Astrocyte (in vitro differentiated cells and primary cell): ENCODE measurements around the gene PLCG2. TPM values are rescaled to one million over a fixed set of nuclear protein-coding genes. Genes with fewer than 3 reads are reported as not detected.

Source experiments
- DNase-seq: peaks from one replicate; pipeline ENCODE4 v3.0.0-alpha.2; 2010; ENCODE audit warnings: low read depth
- FAIRE-seq: peaks from 2 replicates; lab custom pipeline; 2011; peaks lifted over from hg19 to GRCh38; lab: Jason Lieb, UNC
- H2AFZ ChIP-seq: 2 replicates; pipeline ENCODE4 v1.6.0; 2012; ENCODE audit warnings: low read depth, low read length, inconsistent platforms
- H3K27ac ChIP-seq: 2 replicates; pipeline ENCODE4 v1.5.1; 2011; ENCODE audit warnings: low read depth, low read length, inconsistent platforms
- H3K27me3 ChIP-seq: 2 replicates; pipeline ENCODE4 v1.6.0; 2011; ENCODE audit warnings: low read length, inconsistent platforms; ENCODE audit not compliant: insufficient read depth
- H3K36me3 ChIP-seq: 2 replicates; pipeline ENCODE4 v1.5.1; 2011; ENCODE audit warnings: low read length, inconsistent platforms; ENCODE audit not compliant: insufficient read depth
- H3K4me1 ChIP-seq: 2 replicates; pipeline ENCODE4 v1.5.1; 2011; ENCODE audit warnings: low read length, inconsistent platforms; ENCODE audit not compliant: insufficient read depth
- H3K4me2 ChIP-seq: 2 replicates; pipeline ENCODE4 v1.6.0; 2012; ENCODE audit warnings: low read length, inconsistent platforms
- H3K4me3 ChIP-seq: 2 replicates; pipeline ENCODE4 v1.5.1; 2011; ENCODE audit warnings: low read depth, mild to moderate bottlenecking, low read length, inconsistent platforms; ENCODE audit not compliant: insufficient read depth
- H3K79me2 ChIP-seq: 2 replicates; pipeline ENCODE4 v1.6.0; 2012; ENCODE audit warnings: mild to moderate bottlenecking, low read length, inconsistent platforms; ENCODE audit not compliant: insufficient read depth
- H3K9ac ChIP-seq: 2 replicates; pipeline ENCODE4 v1.6.0; 2012; ENCODE audit warnings: mild to moderate bottlenecking, low read length, inconsistent platforms
- H3K9me3 ChIP-seq: 2 replicates; pipeline ENCODE4 v1.5.1; 2012; ENCODE audit warnings: low read depth, mild to moderate bottlenecking, low read length, inconsistent platforms; ENCODE audit not compliant: insufficient read depth
- H4K20me1 ChIP-seq: 2 replicates; pipeline ENCODE4 v1.6.0; 2012; ENCODE audit warnings: low read length, inconsistent platforms; ENCODE audit not compliant: insufficient read depth
- H3K27ac Mint-ChIP-seq: one replicate; pipeline ENCODE4 v1.8.0; 2021; ENCODE audit warnings: mild to moderate bottlenecking, mixed read lengths; ENCODE audit not compliant: unreplicated experiment
- H3K27me3 Mint-ChIP-seq: one replicate; pipeline ENCODE4 v1.8.0; 2021; ENCODE audit warnings: low read depth, mixed read lengths; ENCODE audit not compliant: unreplicated experiment
- H3K36me3 Mint-ChIP-seq: one replicate; pipeline ENCODE4 v1.8.0; 2021; ENCODE audit warnings: low read depth, mixed read lengths; ENCODE audit not compliant: unreplicated experiment
- H3K4me1 Mint-ChIP-seq: one replicate; pipeline ENCODE4 v1.8.0; 2021; ENCODE audit warnings: low read depth, mixed read lengths; ENCODE audit not compliant: unreplicated experiment
- H3K4me3 Mint-ChIP-seq: one replicate; pipeline ENCODE4 v1.8.0; 2021; ENCODE audit warnings: mild to moderate bottlenecking, moderate library complexity, mixed read lengths; ENCODE audit not compliant: unreplicated experiment
- H3K9me3 Mint-ChIP-seq: one replicate; pipeline ENCODE4 v1.8.0; 2021; ENCODE audit warnings: mild to moderate bottlenecking, mixed read lengths; ENCODE audit not compliant: unreplicated experiment
- EZH2 ChIP-seq: IDR thresholded peaks from 2 replicates; pipeline ENCODE4 v1.6.1; 2012; ENCODE audit warnings: mild to moderate bottlenecking, low read length, inconsistent platforms; ENCODE audit not compliant: insufficient read depth
- total RNA-seq: library from RNA; stranded (reverse); gene quantifications from 2 replicates; pipeline ENCODE4 v1.2.1, GENCODE V29; 2021
- TF ChIP-seq, protein P1 (sequence below): IDR thresholded peaks from 2 replicates; pipeline ENCODE4 v1.5.1; 2011; ENCODE audit warnings: low read depth, mild to moderate bottlenecking, inconsistent platforms, low read length, moderate library complexity; ENCODE audit not compliant: insufficient read depth

PLCG2 gene
- total RNA-seq, 1 donor from 2014 or later, result 3.1 TPM

DNA sequence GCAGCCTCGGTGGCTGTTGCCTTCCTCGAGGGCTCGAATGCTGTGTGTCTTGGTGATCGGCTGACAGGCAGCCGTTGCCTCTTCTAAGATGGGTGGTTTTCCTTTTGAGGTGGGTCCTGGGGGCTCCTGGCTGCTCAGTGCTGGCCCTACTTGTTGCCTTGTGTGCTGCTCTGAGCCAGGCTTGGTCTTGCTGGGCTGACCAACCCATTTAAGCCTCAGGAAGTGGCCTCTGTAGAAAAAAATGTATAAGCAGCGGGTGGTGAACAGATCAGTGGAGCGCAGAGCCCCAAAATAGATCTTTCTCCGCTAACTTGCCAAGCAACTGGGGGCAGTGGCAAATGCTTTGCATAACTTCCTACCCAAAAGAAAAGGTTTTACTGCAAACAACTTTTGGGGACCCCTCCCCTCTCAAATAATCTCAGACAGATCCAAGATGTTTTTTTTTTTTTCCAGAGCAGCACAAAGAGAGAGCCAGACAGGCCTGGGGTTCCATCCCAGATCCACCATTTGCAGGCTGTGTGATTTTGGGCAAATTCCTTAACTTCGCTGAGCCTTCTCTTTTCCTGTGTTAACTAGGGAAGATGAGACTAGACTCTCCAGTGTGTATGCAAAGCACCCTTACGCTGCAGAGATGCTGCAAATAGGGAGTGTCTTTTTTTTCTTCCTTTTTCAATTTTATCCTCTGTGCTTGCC lies 42.5 kb downstream of the PLCG2 start:
- H3K9me3 Mint-ChIP-seq, result peaks cover 5% of the 10 kb centered on the region
- Histone ChIP-seq H3K9me3 (no peaks in the 10 kb centered on the region), H4K20me1 (no peaks in the 10 kb centered on the region), H3K4me1 (no peaks in the 10 kb centered on the region), H3K4me2 (peak overlapping the region; percentile 31), H3K79me2 (no peaks in the 10 kb centered on the region), H3K4me3 (no peak overlapping the region), H3K27me3 (no peaks in the 10 kb centered on the region), H2AFZ (no peak overlapping the region), H3K36me3 (no peaks in the 10 kb centered on the region), H3K9ac (no peak overlapping the region), H3K27ac (no peak overlapping the region)
- H3K27ac Mint-ChIP-seq, result no peak overlapping the region
- H3K27me3 Mint-ChIP-seq, result peaks cover 4% of the 10 kb centered on the region
- no peak overlapping the region for H3K4me3 Mint-ChIP-seq
- TF ChIP-seq, protein P1, sequence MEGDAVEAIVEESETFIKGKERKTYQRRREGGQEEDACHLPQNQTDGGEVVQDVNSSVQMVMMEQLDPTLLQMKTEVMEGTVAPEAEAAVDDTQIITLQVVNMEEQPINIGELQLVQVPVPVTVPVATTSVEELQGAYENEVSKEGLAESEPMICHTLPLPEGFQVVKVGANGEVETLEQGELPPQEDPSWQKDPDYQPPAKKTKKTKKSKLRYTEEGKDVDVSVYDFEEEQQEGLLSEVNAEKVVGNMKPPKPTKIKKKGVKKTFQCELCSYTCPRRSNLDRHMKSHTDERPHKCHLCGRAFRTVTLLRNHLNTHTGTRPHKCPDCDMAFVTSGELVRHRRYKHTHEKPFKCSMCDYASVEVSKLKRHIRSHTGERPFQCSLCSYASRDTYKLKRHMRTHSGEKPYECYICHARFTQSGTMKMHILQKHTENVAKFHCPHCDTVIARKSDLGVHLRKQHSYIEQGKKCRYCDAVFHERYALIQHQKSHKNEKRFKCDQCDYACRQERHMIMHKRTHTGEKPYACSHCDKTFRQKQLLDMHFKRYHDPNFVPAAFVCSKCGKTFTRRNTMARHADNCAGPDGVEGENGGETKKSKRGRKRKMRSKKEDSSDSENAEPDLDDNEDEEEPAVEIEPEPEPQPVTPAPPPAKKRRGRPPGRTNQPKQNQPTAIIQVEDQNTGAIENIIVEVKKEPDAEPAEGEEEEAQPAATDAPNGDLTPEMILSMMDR, result no peak
- no peak for TF ChIP-seq EZH2
- peak; percentile 6 for DNase-seq
- H3K36me3 Mint-ChIP-seq, result no peaks in the 10 kb centered on the region
- peaks cover 9% of the 10 kb centered on the region for H3K4me1 Mint-ChIP-seq
- no peak for FAIRE-seq

DNA sequence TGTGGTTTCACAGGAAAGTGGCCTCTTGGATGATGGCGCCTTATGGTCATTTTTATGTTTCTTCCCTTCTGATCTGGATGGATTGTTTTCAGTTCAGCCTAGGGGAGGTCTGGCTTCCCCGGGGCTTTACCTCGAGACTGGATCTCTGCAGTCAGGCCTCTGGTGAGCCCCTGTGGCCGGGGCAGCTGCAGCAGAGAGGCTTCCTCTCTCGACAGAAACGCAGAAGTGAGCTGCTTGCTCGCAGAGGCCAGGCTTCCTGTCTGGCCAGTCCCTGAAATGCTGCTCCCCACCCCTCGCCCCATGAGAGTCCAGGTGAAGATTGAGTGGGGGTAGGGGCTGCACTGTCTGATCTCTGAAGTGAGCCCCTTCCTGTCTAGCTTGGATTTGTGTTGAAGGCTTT lies 44.0 kb downstream of the PLCG2 start:
- DNase-seq, result no peak
- Mint-ChIP-seq H3K4me3 (no peak overlapping the region), H3K9me3 (peaks cover 5% of the 10 kb centered on the region), H3K27ac (peak overlapping the region; percentile 41), H3K4me1 (peaks cover 9% of the 10 kb centered on the region), H3K36me3 (no peaks in the 10 kb centered on the region), H3K27me3 (no peaks in the 10 kb centered on the region)
- Histone ChIP-seq H3K27ac (no peak overlapping the region), H3K9ac (no peak overlapping the region), H2AFZ (no peak overlapping the region), H3K4me2 (no peak overlapping the region), H4K20me1 (no peaks in the 10 kb centered on the region), H3K36me3 (no peaks in the 10 kb centered on the region), H3K4me1 (no peaks in the 10 kb centered on the region), H3K9me3 (no peaks in the 10 kb centered on the region), H3K79me2 (no peaks in the 10 kb centered on the region), H3K4me3 (no peak overlapping the region), H3K27me3 (no peaks in the 10 kb centered on the region)
- FAIRE-seq, result no peak
- TF ChIP-seq, protein P1, result no peak
- TF ChIP-seq EZH2, result no peak

DNA sequence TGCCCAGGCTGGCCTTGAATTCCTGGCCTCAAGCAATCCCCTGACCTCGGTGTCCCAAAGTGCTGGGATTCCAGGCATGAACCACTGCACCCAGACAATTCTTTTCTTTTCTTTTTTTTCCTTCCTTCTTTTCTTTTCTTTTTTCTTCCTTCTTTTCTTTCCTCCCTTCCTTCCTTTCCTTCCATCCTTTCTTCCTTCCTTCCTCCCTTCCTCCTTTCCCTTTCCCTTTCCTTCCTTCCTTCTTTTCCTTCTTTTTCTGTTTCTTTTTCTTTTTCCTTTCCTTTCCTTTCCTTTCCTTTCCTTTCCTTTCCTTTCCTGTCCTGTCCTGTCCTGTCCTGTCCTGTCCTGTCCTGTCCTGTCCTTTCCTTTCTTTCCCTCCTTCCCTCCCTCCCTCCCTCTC lies 44.6 kb downstream of the PLCG2 start:
- H3K27ac ChIP-seq, result no peak overlapping the region
- H3K9ac ChIP-seq, result no peak overlapping the region
- DNase-seq (no peak), FAIRE-seq (no peak)
- Mint-ChIP-seq H3K27ac (no peak overlapping the region), H3K36me3 (no peaks in the 10 kb centered on the region), H3K9me3 (peaks cover 5% of the 10 kb centered on the region), H3K4me1 (peaks cover 12% of the 10 kb centered on the region), H3K4me3 (no peak overlapping the region), H3K27me3 (no peaks in the 10 kb centered on the region)
- no peaks in the 10 kb centered on the region for H3K9me3 ChIP-seq
- no peak overlapping the region for H2AFZ ChIP-seq
- H3K36me3 ChIP-seq, result no peaks in the 10 kb centered on the region
- H4K20me1 ChIP-seq, result no peaks in the 10 kb centered on the region
- H3K4me2 ChIP-seq, result no peak overlapping the region
- no peak overlapping the region for H3K4me3 ChIP-seq
- H3K27me3 ChIP-seq, result no peaks in the 10 kb centered on the region
- H3K79me2 ChIP-seq, result no peaks in the 10 kb centered on the region
- no peak for TF ChIP-seq EZH2
- TF ChIP-seq, protein P1, result no peak
- H3K4me1 ChIP-seq, result no peaks in the 10 kb centered on the region
